Panc1 (cell line): Measurements from ENCODE around the gene TPM4. TPM values are rescaled to one million over a fixed set of nuclear protein-coding genes. Genes with fewer than 3 reads are reported as not detected.

Experiments used
- ATAC-seq: fragments of 200-7000 bp; cut with Tn5 transposase; 2 replicates; pipeline ENCODE4 v1.9.1; 2020; ENCODE audit warnings: mild to moderate bottlenecking, moderate library complexity
- BruUV-seq: library from RNA; stranded (reverse); fragments of 400-500 nt; replicated peaks from 2 replicates; lab custom pipeline; 2021; lab: Mats Ljungman, UMichigan
- CTCF ChIA-PET: fragments of 300-600 bp; sonication (Branson Sonifier 250); formaldehyde crosslinking; loops from one replicate; lab custom pipeline; 2022; ENCODE audit warnings: antibody characterized with exemption; lab: Charles Lee
- POLR2A ChIA-PET: fragments of 300-600 bp; sonication (Branson Sonifier 250); formaldehyde crosslinking; loops from one replicate; lab custom pipeline; 2022; ENCODE audit warnings: antibody characterized with exemption; lab: Charles Lee
- DNase-seq: peaks from one replicate; pipeline ENCODE4 v3.0.0-alpha.2; 2010; ENCODE audit warnings: low read depth, low spot score
- H3K27ac ChIP-seq: 2 replicates; pipeline ENCODE4 v1.5.1; 2011; ENCODE audit warnings: mild to moderate bottlenecking, low read length, inconsistent platforms
- H3K27me3 ChIP-seq: fragments of 200-500 bp; sonication (Bioruptor generic); 2 replicates; pipeline ENCODE4 v1.6.0; 2014; ENCODE audit warnings: low read length, inconsistent platforms; ENCODE audit not compliant: control insufficient read depth, insufficient read depth
- H3K36me3 ChIP-seq: fragments of 200-500 bp; sonication (Bioruptor generic); 2 replicates; pipeline ENCODE4 v1.5.1; 2014; ENCODE audit warnings: inconsistent platforms, mild to moderate bottlenecking, low read length, moderate library complexity; ENCODE audit not compliant: control insufficient read depth, insufficient read depth
- H3K4me1 ChIP-seq: 2 replicates; pipeline ENCODE4 v1.5.1; 2011; ENCODE audit warnings: inconsistent platforms, mild to moderate bottlenecking, low read length, moderate library complexity; ENCODE audit not compliant: control insufficient read depth, insufficient read depth
- H3K4me3 ChIP-seq, 2 experiments: 2 replicates each; pipeline ENCODE4 v1.5.1; 2011 to 2012; ENCODE audit warnings: low read depth in 2 of 2, low read length in 2 of 2, mild to moderate bottlenecking in 2 of 2, inconsistent platforms in 1 of 2, moderate library complexity in 1 of 2
- H3K9me3 ChIP-seq: fragments of 200-500 bp; sonication (Bioruptor generic); 2 replicates; pipeline ENCODE4 v1.5.1; 2014; ENCODE audit warnings: low read depth, mild to moderate bottlenecking, inconsistent platforms, low read length, moderate library complexity; ENCODE audit not compliant: control insufficient read depth, insufficient read depth
- POLR2AphosphoS5 ChIP-seq: IDR thresholded peaks from 2 replicates; pipeline ENCODE4 v1.6.1; 2012; ENCODE audit warnings: mild to moderate bottlenecking, low read depth, low read length, moderate library complexity
- REST ChIP-seq, 2 experiments: IDR thresholded peaks; 2 replicates each; pipeline ENCODE4 v1.6.1; 2011 to 2012; ENCODE audit warnings: low read depth in 2 of 2, control low read depth in 1 of 2, low read length in 1 of 2, mild to moderate bottlenecking in 1 of 2, moderate library complexity in 1 of 2; ENCODE audit not compliant: insufficient read depth in 1 of 2
- SIN3A ChIP-seq: IDR thresholded peaks from 2 replicates; pipeline ENCODE4 v1.6.1; 2012; ENCODE audit warnings: low read depth, mild to moderate bottlenecking, low read length, moderate library complexity, borderline replicate concordance; ENCODE audit not compliant: insufficient read depth
- TCF7L2 ChIP-seq: IDR thresholded peaks from 2 replicates; pipeline ENCODE4 v1.6.1; 2011; ENCODE audit warnings: mild to moderate bottlenecking, low read depth, low read length, inconsistent platforms
- in situ Hi-C: cut with HindIII; loops from 2 replicates; pipeline ENCODE4 v1.10.0; 2016; ENCODE audit warnings: low sequenced_read_pairs, low pct_unique_long_range_greater_than_20kb
- intact Hi-C: fragments of 100-400 bp; cut with micrococcal nuclease; formaldehyde crosslinking; loops from one replicate; pipeline ENCODE4 v1.10.0; 2022; ENCODE audit not compliant: unreplicated experiment
- total RNA-seq: library from RNA; stranded (reverse); gene quantifications from one replicate; pipeline ENCODE4 v1.2.1, GENCODE V29; 2021; ENCODE audit not compliant: unreplicated experiment
- TF ChIP-seq, protein P1 (sequence below): fragments of 450-650 bp; IDR thresholded peaks from 2 replicates; pipeline ENCODE4 v1.5.1; 2017; ENCODE audit warnings: mild to moderate bottlenecking

Gene TPM4
- total RNA-seq, 1 experiment from 2014 or later: 165 TPM

GRCh38 chr19:16051254-16052025, 24.9 kb upstream of the TPM4 start:
- no peaks in the 10 kb centered on the region for H3K4me1 ChIP-seq
- no peak for ATAC-seq
- DNase-seq: no peak
- intact Hi-C loops (no loop called here), in situ Hi-C loops (no loop called here)
- CTCF ChIA-PET: no interaction called here
- BruUV-seq: no TSS peak
- no peaks in the 10 kb centered on the region for H3K27me3 ChIP-seq
- POLR2A ChIA-PET: no interaction called here
- H3K36me3 ChIP-seq: no peaks in the 10 kb centered on the region
- no peak overlapping the region for H3K27ac ChIP-seq
- H3K9me3 ChIP-seq: no peaks in the 10 kb centered on the region
- TF ChIP-seq SIN3A (no peak), POLR2AphosphoS5 (no peak), TCF7L2 (no peak), REST (IDR thresholded peaks at IDR 0.05; ENCODE audit: insufficient read depth in 1 of 2, low read depth in 2 of 2, low read length in 1 of 2) (peak; percentile 73 to 76; a peak in 3 of 4 replicates)
- TF ChIP-seq, protein P1, sequence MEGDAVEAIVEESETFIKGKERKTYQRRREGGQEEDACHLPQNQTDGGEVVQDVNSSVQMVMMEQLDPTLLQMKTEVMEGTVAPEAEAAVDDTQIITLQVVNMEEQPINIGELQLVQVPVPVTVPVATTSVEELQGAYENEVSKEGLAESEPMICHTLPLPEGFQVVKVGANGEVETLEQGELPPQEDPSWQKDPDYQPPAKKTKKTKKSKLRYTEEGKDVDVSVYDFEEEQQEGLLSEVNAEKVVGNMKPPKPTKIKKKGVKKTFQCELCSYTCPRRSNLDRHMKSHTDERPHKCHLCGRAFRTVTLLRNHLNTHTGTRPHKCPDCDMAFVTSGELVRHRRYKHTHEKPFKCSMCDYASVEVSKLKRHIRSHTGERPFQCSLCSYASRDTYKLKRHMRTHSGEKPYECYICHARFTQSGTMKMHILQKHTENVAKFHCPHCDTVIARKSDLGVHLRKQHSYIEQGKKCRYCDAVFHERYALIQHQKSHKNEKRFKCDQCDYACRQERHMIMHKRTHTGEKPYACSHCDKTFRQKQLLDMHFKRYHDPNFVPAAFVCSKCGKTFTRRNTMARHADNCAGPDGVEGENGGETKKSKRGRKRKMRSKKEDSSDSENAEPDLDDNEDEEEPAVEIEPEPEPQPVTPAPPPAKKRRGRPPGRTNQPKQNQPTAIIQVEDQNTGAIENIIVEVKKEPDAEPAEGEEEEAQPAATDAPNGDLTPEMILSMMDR: no peak
- no peak overlapping the region for H3K4me3 ChIP-seq

DNA sequence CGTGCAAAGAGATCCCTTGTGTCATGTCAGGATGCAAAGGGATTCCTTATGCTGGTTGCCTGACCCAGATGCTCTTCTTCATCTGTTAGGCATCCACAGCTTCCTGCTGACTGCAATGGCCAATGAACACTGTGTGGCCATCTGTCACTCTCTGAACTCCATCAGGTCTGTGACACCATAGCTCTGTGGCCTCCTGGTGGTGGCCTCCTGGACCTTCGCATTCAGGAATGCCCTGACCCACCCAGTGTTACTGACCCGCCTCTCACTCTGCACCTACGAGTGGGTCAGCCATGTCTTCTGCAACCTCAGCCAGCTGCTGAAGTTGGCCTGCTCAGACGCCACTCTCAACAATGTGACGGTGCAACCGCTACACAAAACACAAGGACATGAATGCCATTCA, 23.9 kb upstream of the TPM4 start:
- H3K9me3 ChIP-seq: no peaks in the 10 kb centered on the region
- H3K4me3 ChIP-seq: no peak overlapping the region
- ATAC-seq (no peak), DNase-seq (no peak)
- intact Hi-C loops (no loop called here), in situ Hi-C loops (no loop called here)
- TF ChIP-seq TCF7L2: no peak
- TF ChIP-seq REST (IDR thresholded peaks at IDR 0.05; ENCODE audit: insufficient read depth in 1 of 2, low read depth in 2 of 2, low read length in 1 of 2): no peak
- no peak for TF ChIP-seq POLR2AphosphoS5
- TF ChIP-seq, protein P1: no peak
- H3K27me3 ChIP-seq: no peaks in the 10 kb centered on the region
- no peaks in the 10 kb centered on the region for H3K36me3 ChIP-seq
- CTCF ChIA-PET: interaction anchor here (0.5 kb wide), 1 partner anchor 48 kb away, joined by 5 read pairs; no protein-coding TSS in a partner anchor
- no peaks in the 10 kb centered on the region for H3K4me1 ChIP-seq
- no TSS peak for BruUV-seq
- H3K27ac ChIP-seq: no peak overlapping the region
- POLR2A ChIA-PET: no interaction called here
